HG03575 (cell line): ENCODE data around the gene MAP3K19.
"Not testable (repeated sequence)": the region's sequence is repeated elsewhere in the genome, so short reads cannot be mapped to it uniquely, and the experiment has no call there.

Experiments used
- ATAC-seq: cut with Tn5 transposase; IDR thresholded peaks from one replicate; pipeline ENCODE4 v1.9.1; 2021; ENCODE audit not compliant: unreplicated experiment, insufficient number of reproducible peaks, low FRiP score; ENCODE audit errors: extremely low read depth

Gene MAP3K19

DNA sequence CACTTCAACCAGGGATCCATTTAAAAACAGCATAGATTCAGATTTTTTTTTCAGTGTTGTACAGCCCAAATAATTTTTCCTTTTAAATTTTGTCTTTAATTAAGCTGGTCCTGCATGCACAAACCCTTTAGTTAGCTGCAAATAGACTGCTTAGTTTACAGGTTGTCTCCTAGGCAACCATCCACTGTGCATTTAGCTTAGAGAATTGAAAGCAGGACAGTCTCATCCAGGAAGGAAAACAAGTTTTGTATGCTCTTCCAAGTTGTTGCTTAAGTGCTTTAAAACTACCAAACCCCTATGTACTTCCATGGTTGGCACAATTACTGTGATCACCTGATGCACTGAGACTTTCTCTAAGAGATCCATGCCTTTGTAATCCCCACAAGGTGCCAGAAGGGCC is at the start of gene MAP3K19:
Gene MAP3K19, minus strand, starts transcription at position 148 of the 400 bp plus-strand sequence. CDS start 22,800 bp downstream, outside the sequence.
- no peak for ATAC-seq

DNA sequence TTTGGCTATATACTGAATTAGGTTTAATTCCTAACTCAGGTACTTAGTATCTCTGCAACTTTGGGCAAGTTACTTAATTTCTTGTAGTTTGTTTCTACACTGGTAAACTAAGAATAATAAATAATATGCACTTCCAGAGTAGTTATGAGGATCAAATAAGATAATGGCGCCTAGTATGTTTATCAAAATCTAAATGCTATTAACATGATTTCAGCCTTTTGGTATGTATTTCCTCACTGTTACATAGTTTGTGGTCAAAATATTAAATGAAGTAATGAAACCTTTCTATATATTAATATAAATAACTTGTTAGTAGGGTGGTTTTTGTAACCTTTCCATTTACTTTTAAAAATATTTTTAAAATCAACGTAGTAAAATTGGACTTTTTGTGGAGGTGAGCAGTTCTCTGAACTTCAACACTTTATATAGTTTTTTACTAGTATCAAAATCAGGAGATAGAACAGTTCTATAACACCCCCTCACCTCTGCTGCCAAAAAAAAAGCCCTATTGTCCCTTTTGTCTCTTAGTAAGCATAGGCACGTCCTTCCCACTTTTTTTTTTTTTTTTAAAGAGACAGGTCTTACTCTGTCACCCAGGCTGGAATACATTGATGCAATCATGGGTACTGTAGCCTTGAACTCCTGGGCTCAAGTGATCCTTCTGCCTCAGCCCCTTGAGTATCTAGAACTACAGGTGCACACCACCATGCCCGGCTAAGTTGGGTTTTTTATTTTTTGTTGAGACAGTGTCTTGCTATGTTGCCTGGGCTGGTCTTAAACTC is 49.6 kb upstream of the MAP3K19 start:
- ATAC-seq, result no peak

GRCh38 chr2:135095591-135095990 is 48.3 kb upstream of the MAP3K19 start:
- no peak for ATAC-seq

DNA sequence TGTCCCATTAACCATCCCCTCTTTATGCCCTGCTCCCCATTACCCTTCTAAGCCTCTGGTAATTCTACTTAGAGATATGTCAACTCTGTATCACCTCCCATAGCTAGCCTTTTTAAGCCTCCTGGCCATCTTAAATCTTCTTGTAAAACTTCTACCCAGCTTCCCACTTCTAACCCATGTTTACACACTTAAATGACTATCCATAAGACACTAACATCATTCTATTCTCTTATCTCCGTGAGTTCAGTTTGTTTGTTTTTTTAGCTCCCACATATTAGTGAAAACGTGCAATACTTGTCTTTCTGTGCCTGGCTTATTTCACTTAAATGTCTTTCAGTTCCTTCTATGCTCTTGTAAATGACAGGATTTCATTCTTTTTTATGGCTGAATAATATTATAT is 47.3 kb upstream of the MAP3K19 start:
- ATAC-seq, result no peak

DNA sequence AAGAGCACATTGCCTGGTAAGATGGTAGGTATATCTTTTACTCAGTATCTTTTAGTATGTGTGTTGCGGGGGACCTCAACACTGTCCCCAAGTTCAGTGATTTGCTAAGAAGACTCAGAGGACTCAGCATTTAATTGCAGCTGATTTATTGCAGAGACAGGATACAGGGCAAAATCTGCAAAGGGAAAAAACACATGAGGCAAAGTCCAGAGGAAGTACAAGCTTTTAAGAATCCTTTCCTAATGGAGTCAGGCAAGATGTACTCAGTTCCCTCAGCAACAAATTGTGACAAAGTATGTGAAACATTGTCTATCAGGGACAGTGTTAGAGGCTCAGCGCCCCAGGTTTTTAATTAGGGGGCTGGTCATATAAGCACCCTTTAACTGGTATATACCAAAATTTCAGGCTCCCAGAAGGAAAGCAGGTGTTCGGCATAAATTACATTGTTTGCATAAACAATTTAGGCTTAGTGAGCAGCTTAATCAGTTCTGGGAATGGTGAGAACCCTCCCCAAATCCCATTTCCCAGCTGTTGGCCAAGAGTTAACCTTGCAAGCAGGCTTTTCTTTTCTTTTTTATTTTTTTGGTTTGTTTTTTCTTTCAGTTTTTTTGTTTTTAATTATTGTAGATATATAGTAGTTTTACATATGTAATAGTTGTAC is 46.6 kb upstream of the MAP3K19 start:
- no peak for ATAC-seq

GRCh38 chr2:135093193-135093592 is 45.9 kb upstream of the MAP3K19 start:
- no peak for ATAC-seq

DNA sequence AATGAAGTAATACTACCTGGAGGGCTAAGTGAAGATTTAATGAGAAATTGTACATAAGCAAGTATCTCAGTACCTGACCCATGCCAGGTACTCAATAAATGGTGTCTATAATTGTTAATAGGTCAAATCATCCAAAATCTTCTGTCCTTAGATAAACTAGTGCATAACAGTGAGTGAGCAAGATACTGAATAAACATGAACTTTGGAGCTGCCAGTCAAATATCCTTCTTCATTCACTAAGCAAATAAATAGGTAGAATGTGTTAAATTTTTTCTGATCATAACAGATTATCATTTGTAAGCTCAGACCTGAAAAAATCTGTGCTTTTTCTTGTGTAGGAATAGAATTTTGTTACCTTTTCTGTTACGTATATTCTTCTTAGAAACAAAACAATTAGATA is 44.4 kb upstream of the MAP3K19 start:
- no peak for ATAC-seq

GRCh38 chr2:135089597-135089996 is 42.4 kb upstream of the MAP3K19 start:
- ATAC-seq, result not testable (repeated sequence)

GRCh38 chr2:135086222-135086621 is 39.0 kb upstream of the MAP3K19 start:
- ATAC-seq, result no peak

GRCh38 chr2:135078417-135078816 is 31.2 kb upstream of the MAP3K19 start:
- no peak for ATAC-seq

DNA sequence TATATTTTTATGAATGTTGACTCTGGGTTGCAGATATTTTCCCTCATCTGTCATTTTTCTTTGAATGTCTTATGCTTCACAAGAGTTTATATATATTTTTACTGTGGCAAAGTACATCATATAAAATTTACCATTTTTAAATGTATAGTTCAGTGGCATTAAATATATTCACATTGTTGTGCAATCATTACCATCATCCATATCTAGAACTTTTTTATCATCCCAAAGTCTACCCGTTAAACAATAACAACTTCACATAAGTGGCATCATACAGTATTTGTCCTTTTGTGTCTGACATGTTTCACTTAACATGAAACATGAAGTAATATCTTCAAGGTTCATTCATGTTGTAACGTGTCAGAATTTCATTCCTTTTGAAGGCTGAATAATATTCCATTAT is 29.3 kb upstream of the MAP3K19 start:
- ATAC-seq, result no peak

GRCh38 chr2:135074216-135074615 is 27.0 kb upstream of the MAP3K19 start:
- ATAC-seq, result no peak

GRCh38 chr2:135072125-135072997 is 25.1 kb upstream of the MAP3K19 start:
- no peak for ATAC-seq

DNA sequence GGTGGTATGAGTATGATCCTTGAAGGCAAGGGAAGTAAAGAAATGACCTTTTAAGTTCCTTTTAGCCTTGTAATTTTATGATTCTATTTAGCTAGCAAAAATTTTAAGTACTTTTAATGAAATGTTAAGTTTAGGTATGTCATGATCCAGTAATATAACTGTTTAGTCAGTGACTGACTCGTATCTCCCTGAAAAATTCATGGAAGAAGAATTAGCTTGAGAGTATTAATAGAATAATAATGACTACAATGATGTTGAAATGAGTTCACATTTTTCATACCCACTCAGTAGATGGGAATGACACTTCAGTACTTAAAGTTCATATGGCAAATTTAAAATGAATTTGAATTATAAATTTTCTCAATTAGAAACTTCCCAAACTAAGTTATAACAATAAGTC is 19.5 kb upstream of the MAP3K19 start:
- no peak for ATAC-seq

DNA sequence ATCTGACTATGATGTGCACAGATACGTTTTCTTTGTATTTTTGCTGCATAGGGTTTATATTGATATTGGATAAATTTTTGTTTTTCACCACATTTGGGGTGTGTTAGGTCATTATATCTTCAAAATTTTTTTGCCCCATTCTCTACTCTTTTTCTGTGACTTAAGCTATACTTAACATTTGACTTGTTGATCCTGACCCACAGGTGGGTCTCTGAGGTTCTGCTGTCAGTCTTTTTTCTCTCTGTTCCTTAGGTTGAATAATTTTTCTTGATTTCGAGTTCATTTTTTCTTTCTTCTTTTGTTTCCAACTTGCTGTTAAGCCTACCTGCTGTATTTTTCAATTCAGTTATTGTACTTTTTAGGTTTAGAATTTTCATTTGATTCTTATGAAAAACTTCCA is 16.9 kb upstream of the MAP3K19 start:
- no peak for ATAC-seq

DNA sequence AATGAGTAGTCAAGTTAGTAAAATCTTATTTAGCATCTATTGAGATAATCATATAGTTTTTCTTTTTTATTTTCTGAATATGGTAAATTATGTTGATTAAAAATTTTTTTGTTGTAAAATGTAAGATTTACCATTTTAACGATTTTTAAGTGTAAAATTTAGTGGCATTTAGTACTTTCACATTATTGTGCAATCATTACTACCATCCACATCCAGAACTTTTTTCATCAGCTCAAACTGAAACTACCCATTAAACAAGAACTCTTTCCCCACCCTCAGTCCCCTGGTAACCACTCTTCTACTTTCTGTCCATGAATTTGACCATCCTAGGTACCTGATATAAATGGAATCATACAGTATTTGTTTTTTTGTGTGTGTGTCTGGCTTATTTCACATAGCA is 16.0 kb upstream of the MAP3K19 start:
- ATAC-seq, result no peak

DNA sequence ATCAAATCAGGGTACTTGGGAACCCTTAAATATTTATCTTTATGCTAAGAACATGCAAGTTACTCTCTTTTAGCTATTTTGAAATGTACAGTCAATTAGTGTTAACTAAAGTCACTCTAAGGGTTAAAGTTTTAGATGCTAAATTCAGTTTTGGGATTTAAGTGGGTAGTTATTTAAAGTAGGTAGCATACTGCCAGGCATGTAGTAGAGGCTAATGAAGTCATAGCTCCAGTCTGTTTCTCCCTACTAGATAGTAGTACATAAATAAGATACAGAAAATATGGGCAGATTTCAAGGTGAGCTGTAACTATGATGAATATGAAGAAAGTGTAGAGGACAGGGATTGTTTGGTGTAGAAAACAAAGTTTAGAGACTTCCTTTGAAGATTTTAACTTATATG is 12.3 kb upstream of the MAP3K19 start:
- ATAC-seq, result no peak

- ATAC-seq, result no peak
Observed at GRCh38 chr2:135056790-135057189, 9.5 kb upstream of the MAP3K19 start.

DNA sequence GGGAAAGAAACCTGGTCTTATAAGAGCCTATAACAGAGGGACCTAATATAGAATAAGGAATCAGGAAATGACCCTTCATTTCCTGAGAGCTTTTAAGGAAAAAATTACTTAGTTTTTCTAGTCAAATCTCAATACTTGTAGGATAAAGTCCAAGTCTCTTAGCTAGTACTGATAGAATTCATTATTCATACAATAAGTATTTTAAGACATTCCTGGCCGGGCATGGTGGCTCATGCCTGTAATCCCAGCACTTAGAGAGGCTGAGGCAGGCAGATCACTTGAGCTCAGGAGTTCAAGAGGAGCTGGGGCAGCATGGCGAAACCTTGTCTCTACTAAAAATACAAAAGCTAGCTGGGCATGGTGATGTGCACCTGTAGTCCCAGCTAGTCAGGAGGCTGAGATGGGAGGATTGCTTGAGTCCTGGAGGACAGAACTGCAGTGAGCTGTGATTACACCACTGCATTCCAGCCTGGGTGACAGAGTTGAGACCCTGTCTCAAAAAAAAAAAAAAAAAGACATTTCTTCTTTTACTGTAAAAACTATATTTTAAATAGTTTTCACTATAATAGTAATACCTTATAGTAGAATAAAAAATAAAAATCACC is 8.0 kb upstream of the MAP3K19 start:
- ATAC-seq, result no peak
